22Rv1 (cell line): ENCODE results near the gene DHX36.

Experiments used
- H3K27ac ChIP-seq: fragments of 450-650 bp; 2 replicates; pipeline ENCODE4 v1.5.1; 2017
- CTCF ChIP-seq: fragments of 450-650 bp; IDR thresholded peaks from 2 replicates; pipeline ENCODE4 v1.5.1; 2017; ENCODE audit warnings: mild to moderate bottlenecking
- ZFX ChIP-seq: fragments of 450-650 bp; IDR thresholded peaks from 2 replicates; pipeline ENCODE4 v1.6.1; 2017; ENCODE audit warnings: antibody characterized with exemption, borderline replicate concordance

The DHX36 gene

GRCh38 chr3:154285221-154285620 lies 39.1 kb downstream of the DHX36 start:
- TF ChIP-seq ZFX (no peak), CTCF (no peak)
- H3K27ac ChIP-seq = no peak overlapping the region

- TF ChIP-seq ZFX (no peak), CTCF (no peak)
- no peak overlapping the region for H3K27ac ChIP-seq
Observed at GRCh38 chr3:154280161-154280560, 44.1 kb downstream of the DHX36 start.

GRCh38 chr3:154275965-154276364 lies 48.3 kb downstream of the DHX36 start:
- H3K27ac ChIP-seq = no peak overlapping the region
- TF ChIP-seq CTCF (no peak), ZFX (no peak)

GRCh38 chr3:154275292-154275691 lies 49.0 kb downstream of the DHX36 start:
- no peak overlapping the region for H3K27ac ChIP-seq
- TF ChIP-seq CTCF = no peak
- no peak for TF ChIP-seq ZFX

GRCh38 chr3:154274348-154274747 lies 49.9 kb downstream of the DHX36 start:
- TF ChIP-seq ZFX = no peak
- no peak for TF ChIP-seq CTCF
- no peak overlapping the region for H3K27ac ChIP-seq

- TF ChIP-seq CTCF = no peak
- TF ChIP-seq ZFX = no peak
- H3K27ac ChIP-seq = no peak overlapping the region
Observed at GRCh38 chr3:154273381-154273780, 50.9 kb downstream of the DHX36 start.

- H3K27ac ChIP-seq = no peak overlapping the region
- TF ChIP-seq ZFX (no peak), CTCF (no peak)
Observed at GRCh38 chr3:154254527-154254926, 69.8 kb downstream of the DHX36 start.
